GM23338 (cell line): ENCODE results near the gene FAM13A.
"Not testable (repeated sequence)": the region's sequence is repeated elsewhere in the genome, so short reads cannot be mapped to it uniquely, and the experiment has no call there.

Source experiments
- EZH2 ChIP-seq: fragments of 200-600 bp; sonication (generic); IDR thresholded peaks from one replicate; pipeline ENCODE4 v1.8.0; 2017; ENCODE audit warnings: antibody characterized with exemption, mild to moderate bottlenecking, low read depth; ENCODE audit not compliant: unreplicated experiment
- EZH2phosphoT487 ChIP-seq: fragments of 200-600 bp; sonication (generic); IDR thresholded peaks from one replicate; pipeline ENCODE4 v1.8.1; 2018; ENCODE audit warnings: antibody characterized with exemption; ENCODE audit not compliant: unreplicated experiment
- POLR2AphosphoS5 ChIP-seq: IDR thresholded peaks from 2 replicates; pipeline ENCODE4 v1.6.1; 2016; ENCODE audit warnings: antibody characterized with exemption, low read depth
- STAT1 ChIP-seq: IDR thresholded peaks from one replicate; pipeline ENCODE4 v1.6.1; 2016; ENCODE audit warnings: antibody characterized with exemption; ENCODE audit not compliant: unreplicated experiment
- ZNF331 ChIP-seq: fragments of 250-450 bp; sonication (Bioruptor Pico); IDR thresholded peaks from 2 replicates; pipeline ENCODE4 v1.5.0; 2020; ENCODE audit warnings: low read depth, mild to moderate bottlenecking, moderate library complexity
- TF ChIP-seq, protein P1 (sequence below), 2 experiments: fragments of 200-600 bp in 1 of 2; sonication (generic) in 1 of 2; conservative IDR thresholded peaks; 2 replicates each; pipeline versions ENCODE4 v1.5.1 to v1.6.1; 2016 to 2017; ENCODE audit warnings: antibody characterized with exemption in 2 of 2, low read depth in 2 of 2, mild to moderate bottlenecking in 2 of 2, moderate library complexity in 1 of 2
- TF ChIP-seq, protein P2 (sequence below): IDR thresholded peaks from one replicate; pipeline ENCODE4 v1.6.1; 2018; ENCODE audit warnings: antibody characterized with exemption; ENCODE audit not compliant: unreplicated experiment
- TF ChIP-seq, protein P3 (sequence below): fragments of 250-450 bp; sonication (Bioruptor Pico); IDR thresholded peaks from 2 replicates; pipeline ENCODE4 v1.5.0; 2020; ENCODE audit warnings: mild to moderate bottlenecking, moderate library complexity

DNA sequence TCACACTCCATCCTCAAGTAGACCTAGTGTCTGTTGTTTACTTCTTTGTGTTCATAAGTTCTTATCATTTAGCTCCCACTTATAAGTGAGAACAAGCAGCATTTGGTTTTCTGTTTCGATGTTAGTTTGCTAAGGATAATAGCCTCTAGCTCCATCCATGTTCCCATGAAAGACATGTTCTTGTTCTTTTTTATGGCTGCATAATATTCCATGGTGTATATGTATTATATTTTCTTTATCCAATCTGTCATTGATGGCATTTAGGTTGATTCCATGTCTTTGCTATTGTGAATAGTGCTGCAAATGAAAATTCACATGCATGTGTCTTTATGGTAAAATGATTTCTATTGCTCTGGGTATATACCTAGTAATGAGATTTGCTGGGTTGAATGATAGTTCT, 51.9 kb downstream of the FAM13A start:
- TF ChIP-seq, protein P1, sequence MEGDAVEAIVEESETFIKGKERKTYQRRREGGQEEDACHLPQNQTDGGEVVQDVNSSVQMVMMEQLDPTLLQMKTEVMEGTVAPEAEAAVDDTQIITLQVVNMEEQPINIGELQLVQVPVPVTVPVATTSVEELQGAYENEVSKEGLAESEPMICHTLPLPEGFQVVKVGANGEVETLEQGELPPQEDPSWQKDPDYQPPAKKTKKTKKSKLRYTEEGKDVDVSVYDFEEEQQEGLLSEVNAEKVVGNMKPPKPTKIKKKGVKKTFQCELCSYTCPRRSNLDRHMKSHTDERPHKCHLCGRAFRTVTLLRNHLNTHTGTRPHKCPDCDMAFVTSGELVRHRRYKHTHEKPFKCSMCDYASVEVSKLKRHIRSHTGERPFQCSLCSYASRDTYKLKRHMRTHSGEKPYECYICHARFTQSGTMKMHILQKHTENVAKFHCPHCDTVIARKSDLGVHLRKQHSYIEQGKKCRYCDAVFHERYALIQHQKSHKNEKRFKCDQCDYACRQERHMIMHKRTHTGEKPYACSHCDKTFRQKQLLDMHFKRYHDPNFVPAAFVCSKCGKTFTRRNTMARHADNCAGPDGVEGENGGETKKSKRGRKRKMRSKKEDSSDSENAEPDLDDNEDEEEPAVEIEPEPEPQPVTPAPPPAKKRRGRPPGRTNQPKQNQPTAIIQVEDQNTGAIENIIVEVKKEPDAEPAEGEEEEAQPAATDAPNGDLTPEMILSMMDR (conservative IDR thresholded peaks at IDR 0.05; ENCODE audit: low read depth in 2 of 2) = not testable (repeated sequence)
- not testable (repeated sequence) for TF ChIP-seq POLR2AphosphoS5; EZH2phosphoT487; EZH2; ZNF331 (CRISPR knock-in tag); STAT1
- TF ChIP-seq, protein P2, sequence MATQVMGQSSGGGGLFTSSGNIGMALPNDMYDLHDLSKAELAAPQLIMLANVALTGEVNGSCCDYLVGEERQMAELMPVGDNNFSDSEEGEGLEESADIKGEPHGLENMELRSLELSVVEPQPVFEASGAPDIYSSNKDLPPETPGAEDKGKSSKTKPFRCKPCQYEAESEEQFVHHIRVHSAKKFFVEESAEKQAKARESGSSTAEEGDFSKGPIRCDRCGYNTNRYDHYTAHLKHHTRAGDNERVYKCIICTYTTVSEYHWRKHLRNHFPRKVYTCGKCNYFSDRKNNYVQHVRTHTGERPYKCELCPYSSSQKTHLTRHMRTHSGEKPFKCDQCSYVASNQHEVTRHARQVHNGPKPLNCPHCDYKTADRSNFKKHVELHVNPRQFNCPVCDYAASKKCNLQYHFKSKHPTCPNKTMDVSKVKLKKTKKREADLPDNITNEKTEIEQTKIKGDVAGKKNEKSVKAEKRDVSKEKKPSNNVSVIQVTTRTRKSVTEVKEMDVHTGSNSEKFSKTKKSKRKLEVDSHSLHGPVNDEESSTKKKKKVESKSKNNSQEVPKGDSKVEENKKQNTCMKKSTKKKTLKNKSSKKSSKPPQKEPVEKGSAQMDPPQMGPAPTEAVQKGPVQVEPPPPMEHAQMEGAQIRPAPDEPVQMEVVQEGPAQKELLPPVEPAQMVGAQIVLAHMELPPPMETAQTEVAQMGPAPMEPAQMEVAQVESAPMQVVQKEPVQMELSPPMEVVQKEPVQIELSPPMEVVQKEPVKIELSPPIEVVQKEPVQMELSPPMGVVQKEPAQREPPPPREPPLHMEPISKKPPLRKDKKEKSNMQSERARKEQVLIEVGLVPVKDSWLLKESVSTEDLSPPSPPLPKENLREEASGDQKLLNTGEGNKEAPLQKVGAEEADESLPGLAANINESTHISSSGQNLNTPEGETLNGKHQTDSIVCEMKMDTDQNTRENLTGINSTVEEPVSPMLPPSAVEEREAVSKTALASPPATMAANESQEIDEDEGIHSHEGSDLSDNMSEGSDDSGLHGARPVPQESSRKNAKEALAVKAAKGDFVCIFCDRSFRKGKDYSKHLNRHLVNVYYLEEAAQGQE = not testable (repeated sequence)
- TF ChIP-seq, protein P3, sequence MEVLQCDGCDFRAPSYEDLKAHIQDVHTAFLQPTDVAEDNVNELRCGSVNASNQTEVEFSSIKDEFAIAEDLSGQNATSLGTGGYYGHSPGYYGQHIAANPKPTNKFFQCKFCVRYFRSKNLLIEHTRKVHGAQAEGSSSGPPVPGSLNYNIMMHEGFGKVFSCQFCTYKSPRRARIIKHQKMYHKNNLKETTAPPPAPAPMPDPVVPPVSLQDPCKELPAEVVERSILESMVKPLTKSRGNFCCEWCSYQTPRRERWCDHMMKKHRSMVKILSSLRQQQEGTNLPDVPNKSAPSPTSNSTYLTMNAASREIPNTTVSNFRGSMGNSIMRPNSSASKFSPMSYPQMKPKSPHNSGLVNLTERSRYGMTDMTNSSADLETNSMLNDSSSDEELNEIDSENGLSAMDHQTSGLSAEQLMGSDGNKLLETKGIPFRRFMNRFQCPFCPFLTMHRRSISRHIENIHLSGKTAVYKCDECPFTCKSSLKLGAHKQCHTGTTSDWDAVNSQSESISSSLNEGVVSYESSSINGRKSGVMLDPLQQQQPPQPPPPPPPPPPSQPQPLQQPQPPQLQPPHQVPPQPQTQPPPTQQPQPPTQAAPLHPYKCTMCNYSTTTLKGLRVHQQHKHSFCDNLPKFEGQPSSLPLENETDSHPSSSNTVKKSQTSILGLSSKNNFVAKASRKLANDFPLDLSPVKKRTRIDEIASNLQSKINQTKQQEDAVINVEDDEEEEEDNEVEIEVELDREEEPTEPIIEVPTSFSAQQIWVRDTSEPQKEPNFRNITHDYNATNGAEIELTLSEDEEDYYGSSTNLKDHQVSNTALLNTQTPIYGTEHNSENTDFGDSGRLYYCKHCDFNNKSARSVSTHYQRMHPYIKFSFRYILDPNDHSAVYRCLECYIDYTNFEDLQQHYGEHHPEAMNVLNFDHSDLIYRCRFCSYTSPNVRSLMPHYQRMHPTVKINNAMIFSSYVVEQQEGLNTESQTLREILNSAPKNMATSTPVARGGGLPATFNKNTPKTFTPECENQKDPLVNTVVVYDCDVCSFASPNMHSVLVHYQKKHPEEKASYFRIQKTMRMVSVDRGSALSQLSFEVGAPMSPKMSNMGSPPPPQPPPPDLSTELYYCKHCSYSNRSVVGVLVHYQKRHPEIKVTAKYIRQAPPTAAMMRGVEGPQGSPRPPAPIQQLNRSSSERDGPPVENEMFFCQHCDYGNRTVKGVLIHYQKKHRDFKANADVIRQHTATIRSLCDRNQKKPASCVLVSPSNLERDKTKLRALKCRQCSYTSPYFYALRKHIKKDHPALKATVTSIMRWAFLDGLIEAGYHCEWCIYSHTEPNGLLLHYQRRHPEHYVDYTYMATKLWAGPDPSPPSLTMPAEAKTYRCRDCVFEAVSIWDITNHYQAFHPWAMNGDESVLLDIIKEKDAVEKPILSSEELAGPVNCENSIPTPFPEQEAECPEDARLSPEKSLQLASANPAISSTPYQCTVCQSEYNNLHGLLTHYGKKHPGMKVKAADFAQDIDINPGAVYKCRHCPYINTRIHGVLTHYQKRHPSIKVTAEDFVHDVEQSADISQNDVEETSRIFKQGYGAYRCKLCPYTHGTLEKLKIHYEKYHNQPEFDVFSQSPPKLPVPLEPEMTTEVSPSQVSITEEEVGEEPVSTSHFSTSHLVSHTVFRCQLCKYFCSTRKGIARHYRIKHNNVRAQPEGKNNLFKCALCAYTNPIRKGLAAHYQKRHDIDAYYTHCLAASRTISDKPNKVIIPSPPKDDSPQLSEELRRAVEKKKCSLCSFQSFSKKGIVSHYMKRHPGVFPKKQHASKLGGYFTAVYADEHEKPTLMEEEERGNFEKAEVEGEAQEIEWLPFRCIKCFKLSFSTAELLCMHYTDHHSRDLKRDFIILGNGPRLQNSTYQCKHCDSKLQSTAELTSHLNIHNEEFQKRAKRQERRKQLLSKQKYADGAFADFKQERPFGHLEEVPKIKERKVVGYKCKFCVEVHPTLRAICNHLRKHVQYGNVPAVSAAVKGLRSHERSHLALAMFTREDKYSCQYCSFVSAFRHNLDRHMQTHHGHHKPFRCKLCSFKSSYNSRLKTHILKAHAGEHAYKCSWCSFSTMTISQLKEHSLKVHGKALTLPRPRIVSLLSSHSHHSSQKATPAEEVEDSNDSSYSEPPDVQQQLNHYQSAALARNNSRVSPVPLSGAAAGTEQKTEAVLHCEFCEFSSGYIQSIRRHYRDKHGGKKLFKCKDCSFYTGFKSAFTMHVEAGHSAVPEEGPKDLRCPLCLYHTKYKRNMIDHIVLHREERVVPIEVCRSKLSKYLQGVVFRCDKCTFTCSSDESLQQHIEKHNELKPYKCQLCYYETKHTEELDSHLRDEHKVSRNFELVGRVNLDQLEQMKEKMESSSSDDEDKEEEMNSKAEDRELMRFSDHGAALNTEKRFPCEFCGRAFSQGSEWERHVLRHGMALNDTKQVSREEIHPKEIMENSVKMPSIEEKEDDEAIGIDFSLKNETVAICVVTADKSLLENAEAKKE (CRISPR knock-in tag) = not testable (repeated sequence)
